GM18870 (cell line): ENCODE measurements around the gene MTG1.
"Not testable (repeated sequence)": the region's sequence is repeated elsewhere in the genome, so short reads cannot be mapped to it uniquely, and the experiment has no call there.

Experiments
- ATAC-seq: cut with Tn5 transposase; IDR thresholded peaks from one replicate; pipeline ENCODE4 v1.9.1; 2021; ENCODE audit warnings: moderate library complexity; ENCODE audit not compliant: unreplicated experiment

MTG1 gene

DNA sequence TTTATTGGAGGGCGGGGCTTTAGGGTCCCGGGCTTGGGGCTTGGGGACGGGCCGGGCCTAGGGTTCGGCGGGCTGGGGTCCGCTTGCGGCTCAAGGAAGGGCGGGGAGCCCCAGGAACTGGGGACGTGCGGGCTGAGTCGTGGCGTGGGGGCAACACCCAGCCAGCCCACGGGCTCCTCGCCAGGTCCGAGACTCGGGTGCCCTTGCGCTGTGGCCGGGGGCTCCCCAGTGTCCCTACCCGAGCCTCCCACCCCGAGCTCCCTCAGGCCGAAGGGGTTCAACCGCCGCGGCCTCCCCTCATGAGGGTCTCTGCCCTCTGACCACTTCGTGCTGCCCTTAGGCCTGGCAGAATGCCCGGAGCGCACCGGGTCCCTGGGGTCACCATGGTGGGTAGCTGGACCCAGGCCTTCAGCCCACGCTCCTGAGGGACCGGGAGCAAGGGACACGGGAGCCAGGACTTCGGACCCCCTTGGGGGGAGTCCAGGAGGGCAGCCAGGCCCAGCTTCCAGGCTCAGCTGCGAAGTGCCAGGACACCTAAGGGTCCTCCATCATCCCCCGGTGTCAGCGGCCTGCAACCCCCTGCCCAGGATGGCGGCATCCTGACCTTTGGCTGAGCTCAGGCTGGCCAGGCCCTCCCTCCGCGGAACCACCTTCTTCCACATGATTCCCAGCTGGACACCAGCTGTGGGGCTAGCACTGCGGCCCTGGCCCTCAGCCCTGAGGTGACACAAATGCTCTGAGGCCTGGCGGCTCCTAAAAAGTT, 35.6 kb upstream of the MTG1 start:
- no peak for ATAC-seq

DNA sequence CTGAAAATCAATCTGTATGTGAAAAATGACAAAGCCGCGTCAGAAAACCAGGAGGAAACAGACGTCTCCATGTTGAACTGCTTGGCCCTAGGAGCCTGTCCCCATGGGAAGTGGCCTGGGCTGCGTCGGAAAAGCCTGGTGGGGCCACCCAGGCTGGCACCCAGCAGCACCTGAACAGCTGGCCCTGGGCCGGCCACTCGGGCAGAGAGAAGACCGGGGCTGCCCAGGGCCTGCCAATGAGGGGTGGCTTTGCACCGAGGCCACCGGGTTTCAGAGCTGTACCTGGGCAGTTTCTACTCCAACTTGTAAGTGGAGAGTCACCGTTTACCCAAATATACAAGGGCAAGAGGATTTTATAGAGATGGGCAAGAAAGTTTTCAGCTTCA, 35.0 kb upstream of the MTG1 start:
- no peak for ATAC-seq

DNA sequence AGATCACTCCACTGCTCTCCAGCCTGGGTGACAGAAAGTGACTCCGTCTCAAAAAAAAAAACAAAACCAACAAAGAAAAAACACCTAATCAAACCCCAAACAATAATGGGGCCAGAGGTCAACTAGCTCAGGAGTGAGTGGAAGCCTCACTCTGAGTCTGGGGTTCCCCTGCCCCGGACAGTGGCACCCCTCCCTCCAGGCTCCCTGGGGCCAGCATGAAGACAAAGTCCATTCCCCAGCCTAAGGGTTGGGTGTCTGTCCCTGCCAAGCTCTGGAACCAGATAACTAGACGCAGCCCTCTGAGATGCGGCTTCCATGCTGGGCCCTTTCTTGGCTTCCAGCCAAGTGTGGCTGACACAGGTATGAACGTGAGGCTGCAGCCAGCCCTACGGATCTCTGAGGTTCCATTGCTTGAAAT, 34.4 kb upstream of the MTG1 start:
- ATAC-seq: no peak

DNA sequence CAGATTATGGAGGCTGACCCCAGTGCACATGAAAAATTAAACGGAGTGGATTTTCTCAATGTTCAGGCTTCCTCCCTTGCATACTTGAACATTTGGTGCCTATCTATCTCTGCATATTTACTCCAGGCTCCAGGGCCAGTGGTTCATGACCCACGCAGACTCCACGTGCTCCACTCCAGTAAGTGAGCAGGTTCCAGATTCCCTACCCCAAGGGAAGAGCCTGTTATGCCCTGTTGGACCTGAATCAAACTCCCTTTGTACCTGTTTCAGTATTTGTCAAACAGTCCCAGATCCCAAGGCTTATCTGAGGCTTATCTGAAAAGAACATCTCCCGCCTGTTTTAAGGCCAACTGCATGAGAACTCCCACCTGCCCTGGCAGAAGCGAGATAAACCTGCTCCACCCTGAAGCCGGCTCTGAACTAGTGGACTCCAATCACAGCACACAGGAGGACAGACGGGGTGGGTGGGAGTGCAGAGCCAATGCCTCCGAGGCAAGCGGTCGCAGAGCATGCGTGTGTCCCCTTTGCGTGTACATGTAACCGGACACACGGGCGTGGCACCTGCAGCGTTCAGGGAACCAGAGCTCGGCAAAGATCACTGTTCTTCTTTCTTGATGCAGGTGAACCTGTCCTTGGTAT, 33.9 kb upstream of the MTG1 start:
- ATAC-seq: no peak

DNA sequence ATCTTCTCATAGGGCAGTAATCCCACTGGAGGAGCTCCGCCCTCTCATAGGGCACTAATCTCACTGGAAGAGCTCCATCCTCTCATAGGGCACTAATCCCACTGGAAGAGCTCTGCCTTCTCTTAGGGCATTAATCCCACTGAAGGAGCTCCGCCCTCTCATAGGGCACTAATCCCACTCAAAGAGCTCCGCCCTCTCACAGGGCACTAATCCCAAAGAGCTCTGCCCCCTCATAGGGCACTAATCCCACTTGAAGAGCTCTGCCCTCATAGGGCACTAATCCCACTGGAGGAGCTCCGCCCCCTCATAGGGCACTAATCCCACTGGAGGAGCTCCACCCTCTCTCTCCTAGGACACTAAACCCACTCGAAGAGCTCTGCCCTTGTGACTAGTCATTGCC, 32.7 kb upstream of the MTG1 start:
- ATAC-seq: no peak

DNA sequence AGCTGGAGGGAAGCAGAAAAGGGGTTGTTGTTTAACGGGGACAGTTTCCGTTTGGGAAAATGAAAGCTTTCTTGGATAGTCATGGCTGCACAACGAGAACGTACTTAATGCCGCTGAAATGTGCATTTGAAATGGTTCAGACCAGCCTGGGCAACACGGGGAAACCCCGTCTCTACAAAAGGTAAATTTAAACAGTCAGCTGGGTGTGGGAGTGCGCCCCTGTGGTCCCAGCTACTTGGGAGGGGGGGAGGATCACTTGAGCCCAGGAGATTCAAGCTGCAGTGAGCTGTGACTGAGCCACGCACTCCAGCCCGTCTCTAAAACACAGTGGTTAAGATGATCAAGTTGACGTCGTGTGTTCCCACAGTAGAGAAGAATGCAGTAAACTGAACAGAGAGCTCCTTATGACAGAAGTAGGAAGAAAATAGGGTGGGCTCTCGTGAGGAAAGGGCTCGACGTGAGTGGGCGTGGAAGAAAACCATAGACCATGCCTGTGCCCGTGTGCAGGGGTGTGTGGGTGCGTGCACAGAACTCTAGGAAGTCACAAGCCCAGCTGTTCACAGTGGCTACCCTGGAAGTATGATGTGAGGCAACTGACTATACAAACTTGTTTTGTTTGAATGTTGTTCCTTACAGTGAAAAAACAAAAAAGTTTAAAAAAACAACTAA, 32.0 kb upstream of the MTG1 start:
- ATAC-seq: no peak

DNA sequence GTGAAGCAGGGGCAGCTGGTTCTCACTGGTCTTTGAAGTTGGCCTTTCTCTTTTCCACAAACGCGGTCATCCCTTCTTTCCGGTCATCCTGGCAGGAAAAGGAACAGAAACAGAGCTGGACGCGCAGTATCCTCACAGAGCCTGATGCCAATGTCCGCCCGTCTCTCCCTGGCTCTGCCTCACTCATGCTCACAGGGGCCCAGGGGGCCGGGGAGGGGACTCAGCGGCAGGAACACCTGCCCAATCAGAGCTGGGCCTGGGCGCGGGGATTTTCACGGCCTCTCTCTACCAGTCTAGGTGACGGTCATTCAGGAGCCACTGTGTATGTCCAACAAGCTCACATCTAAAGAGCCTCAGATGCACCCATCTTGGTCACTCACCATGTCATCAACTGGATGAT, 31.1 kb upstream of the MTG1 start:
- ATAC-seq: no peak

DNA sequence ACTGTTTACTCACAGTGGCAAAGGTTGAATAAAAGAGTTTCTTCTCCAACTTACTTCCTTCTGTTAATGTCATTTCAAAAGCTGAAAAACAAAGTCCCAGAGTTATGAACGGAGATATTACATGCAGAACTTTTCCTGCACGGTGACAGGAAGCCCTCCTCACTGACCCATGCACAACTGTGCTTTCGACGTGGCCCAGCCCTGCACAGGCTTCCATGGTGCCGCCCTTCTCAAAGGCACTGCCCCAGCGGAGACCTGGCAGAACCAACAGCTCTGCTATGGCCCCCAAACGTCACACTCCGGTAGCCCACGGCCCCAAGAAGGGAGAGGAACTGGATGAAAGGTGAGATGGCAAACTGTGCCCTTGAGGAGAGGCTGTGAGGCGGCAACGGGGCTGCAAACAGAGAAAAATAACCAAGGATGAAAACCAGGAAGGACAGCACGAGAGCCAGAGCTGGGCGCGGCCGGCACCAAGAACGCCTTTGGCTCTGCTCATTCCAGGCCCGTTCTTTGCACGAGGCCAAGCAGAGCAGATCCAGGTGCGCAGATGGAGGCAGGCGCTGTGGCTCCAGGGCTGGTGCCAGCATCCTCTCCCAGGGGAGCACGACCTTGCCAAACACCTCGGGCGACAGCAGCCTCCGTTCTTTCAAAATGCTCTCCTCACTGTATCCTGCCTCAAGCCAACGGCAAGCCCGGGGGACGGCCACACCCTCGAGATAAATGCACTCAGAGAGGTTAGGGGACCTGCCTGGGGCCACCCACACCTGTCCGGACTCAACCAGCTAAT, 29.1 kb upstream of the MTG1 start:
- no peak for ATAC-seq

DNA sequence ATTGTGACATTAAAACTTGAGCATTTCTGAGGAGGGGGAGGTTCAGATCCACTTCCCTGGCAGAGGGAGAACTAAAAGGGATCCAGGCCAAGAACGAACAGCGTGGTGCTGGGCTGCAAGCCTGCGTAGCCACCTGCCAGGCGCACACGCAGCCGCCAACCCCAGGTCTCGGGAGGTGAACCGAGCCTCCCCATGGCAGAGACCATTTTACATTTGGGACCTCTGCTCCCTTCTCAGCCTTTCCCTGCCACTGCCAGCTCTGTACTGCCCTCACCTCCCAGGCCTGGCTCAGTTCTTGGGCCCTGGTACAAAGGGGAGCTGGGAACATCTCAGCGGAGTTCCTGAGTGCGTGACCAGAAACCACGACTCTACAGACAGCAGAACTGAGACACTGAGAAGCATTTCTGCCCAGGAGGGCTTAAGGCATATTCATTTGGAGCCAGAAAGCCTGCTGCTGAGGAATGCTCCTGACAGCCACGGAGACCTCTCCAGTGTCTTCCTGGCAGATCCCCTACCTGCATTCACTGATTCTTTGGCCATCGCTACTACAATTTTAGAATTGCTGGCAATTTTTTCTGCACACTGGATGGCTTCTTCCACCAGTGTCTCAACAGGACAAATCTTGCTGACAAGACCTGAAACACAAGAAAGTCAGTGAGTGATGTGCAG, 28.4 kb upstream of the MTG1 start:
- ATAC-seq: no peak

DNA sequence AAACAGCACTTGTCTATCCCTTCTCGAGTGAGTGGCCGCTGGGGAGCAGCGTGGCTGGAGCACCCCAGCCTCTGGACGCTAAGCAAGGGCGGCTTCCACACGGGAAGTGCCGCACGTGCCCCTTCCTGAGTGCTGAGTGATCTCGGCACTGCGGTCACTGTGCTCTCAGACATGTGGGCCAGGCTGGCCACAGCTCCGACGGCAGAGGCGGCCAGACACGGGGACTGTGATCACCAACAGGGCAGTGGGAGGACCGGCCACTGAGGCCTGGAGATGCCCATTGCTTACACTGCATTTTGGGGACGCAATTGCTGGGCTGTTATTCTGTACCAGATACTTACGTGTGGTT, 27.9 kb upstream of the MTG1 start:
- ATAC-seq: no peak

DNA sequence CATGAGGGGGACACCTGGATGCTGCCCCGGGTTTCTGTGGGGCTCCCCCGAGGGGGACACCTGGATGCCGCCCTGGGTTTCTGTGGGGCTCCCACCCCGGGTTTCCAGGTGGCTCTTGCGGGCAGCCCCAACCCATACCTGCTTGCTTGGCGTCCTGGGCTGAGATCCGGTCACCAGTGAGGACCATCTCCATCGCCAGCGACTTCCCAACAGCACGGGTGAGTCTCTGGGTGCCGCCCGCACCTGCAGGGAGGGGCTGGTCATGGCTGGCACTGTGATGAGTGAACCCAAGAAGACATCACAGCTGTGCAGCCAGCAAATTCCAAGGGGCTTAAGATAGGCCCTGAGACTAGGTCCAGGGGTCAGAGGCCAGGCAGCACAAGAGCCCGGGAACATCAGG, 27.2 kb upstream of the MTG1 start:
- ATAC-seq: no peak

DNA sequence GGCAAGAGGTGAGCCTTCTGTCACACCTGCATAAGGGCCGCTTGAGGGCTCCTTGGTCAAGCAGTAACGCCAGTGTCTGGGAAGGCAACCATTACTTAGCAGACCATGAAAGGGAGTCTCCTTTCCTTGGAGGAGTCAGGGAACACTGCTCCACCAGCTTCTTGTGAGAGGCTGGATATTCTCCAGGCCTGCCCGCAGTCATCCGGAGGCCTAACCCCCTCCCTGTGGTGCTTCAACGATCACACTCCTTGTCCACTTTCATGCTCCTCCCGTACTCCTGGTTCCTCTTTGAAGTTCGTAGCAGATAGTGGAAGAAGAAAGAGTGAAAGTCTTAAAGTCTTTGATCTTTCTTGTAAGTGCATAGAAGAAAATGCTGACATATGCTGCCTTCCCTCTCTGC, 26.5 kb upstream of the MTG1 start:
- ATAC-seq: not testable (repeated sequence)

DNA sequence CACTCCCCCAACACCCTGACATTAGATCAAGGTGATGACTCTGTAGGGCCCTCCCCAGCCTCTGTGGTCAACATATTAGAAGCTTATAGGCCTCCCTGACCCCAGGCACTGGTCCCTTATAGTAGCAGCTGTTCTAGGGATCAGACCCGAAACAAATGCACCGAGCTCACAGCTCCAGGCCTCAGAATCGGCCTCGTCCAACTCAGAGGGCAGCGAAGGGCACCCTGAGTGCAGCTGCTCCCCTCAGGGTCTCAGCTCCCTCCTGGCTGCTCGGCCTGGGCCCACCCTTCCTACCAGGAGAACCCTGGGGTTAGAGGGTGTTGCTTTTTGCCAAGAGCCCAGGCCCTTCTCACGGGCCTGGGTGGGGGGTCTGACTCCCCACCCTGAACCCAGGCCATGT, 25.8 kb upstream of the MTG1 start:
- ATAC-seq: no peak

DNA sequence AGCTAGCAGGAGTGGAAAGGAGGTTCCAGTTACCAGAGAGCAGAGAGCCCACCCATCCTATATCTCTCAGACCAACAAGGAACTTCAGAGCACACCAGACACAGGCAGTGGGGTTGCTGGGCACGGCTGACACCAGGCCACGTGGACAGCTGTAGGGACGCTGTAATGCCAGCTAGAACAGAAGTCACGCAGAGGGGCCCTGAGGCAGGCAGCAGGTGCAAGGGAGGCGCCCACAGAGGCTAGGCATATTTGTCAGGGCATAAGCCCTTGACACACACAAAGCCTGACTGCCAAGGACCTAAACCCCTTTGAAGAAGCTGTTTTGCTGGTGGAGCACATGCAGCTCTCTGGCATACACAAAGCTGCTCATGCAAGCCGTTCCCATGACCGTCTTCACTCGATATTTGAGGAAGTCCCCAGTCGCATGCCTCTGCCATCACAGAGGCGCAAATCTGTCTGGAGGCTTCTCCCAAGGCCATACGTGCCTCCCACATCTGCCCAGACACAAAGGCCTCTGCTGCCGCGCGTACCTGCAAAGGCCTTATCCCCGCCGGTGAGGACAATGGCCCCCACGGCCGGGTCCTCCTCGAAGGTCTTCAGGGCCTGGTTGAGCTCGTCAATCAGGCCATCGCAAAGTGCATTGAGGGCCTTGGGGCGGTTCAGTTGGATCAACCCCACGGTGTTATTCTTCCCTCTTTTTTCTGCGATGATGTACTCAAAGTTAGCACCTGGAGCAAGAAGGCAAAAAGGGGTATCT, 23.7 kb upstream of the MTG1 start:
- ATAC-seq: no peak

DNA sequence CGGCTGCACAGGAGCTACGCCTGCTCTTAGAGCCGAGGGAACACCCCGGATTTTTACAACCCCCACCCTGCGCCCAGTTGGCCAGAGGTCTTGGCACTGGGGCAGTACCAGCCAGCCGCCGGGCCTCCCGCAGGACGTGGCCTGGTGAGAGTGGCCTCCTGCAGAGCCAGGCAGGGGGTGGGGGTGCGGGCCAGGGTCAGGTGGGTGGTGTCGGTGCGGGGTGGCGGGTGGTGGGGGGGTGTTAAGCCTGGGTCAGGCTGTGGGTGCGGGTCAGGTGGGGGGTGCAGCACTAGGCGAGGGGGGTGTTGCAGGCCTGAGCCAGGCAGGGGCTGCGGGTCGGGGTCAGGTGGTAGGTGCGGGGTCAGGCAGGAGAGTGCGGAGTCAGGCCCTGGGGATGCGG, 21.4 kb upstream of the MTG1 start:
- no peak for ATAC-seq

DNA sequence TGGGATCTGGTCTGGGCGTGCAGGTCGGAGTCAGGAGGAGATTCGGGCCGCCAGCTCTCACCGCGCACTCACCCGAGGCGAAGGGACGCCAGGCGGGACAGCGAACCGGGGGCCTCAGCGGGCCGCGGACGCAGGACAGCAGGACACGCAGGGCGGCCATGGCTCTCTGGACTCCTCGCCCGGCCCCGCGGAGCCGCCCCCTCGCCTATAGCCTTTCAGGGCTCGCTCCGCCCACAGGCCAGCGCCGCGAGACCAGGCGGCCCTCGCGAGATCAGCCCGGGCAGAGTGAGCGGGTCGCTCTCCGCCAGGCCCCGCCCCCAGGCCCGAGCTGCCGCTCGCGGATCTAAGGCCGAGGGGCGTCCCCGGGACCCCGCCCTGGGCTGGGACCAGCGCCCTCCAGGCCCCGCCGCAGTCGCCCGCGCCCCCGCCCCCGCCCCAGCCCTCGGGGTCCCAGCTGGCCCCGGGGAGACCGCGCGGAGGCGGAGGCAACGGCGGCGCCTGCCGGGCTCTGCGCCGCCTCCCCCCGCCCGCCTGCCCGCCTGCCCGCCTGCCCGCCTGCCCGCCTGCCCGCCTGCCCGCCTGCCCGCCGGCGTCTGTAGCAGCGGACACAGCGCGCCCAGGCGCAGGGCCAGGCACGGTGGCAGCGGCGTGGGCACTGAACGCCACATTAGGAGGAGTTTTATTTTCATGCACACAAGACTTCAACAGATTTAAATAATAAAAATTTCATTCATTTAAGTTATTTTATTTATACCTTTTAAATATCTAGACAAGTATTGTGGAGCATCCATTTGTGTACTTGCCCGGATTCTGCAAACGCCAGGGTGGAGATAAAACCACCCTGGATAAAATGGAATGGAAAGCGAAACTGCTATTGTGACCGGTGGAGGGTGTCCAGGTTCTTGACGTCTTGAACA, 20.5 kb upstream of the MTG1 start, which contains the start of gene ECHS1:
TSS of gene ECHS1 (minus strand) at position 181 of the 917 bp plus-strand sequence. CDS start at position 160, 21 bp downstream.
- ATAC-seq: peak; percentile 50

DNA sequence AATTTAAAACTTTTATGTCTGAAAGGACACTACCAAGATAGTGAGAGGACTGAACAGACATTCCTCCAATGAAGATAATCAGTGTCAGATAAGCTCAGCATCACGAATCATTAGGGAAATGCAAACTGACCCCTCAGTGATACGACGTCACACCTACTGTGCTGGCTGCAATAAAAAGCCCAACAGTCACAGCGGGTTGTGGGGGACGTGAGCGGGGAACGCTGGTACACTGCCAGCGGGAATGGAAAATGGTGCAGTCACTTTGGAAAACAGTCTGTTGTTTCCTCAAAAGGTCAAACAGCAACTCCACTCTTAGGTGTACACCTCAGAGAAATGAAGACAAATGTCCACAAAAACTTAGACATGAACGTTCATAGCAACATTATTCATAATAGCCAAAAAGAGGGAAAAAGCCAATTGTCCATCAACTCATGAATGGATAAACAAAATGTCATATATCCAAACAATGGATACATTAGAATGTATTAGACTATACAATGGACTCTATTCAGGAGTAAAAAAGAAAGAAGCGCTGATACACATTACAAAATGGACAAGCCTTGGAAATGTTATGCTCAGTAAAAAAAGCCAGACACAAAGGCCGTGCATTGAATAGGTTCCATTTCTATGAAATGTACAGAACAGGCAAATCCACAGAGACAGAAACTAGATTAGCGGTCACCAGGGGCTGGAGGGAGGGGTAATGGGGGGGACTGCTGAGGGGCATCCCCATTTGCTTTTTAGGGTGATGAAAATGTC, 18.4 kb upstream of the MTG1 start:
- ATAC-seq: no peak

DNA sequence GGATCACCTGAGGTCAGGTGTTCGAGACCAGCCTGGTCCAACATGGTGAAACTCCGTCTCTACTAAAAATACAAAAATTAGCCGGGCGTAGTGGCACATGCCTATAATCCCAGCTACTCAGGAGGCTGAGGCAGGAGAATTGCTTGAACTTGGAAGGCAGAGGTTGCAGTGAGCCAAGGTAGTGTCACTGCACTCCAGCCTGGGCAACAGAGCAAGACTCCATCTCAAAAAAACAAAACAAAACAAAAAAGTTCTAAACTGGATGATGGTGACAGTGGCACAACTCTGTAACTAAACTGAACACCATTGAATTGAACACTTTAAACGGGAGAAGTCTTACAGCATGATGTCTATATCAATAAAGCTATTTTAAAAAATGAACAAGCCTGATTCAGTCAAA, 17.8 kb upstream of the MTG1 start:
- ATAC-seq: not testable (repeated sequence)
